Natural killer cell (primary cell): ENCODE measurements around the gene ATXN1. TPM values are rescaled to one million over a fixed set of nuclear protein-coding genes. Genes with fewer than 3 reads are reported as not detected.

Experiments used
- ATAC-seq, 3 donors: fragments of 150-1000 bp in 2 of 3; fragments of 200-7000 bp in 1 of 3; cut with Tn5 transposase; 1 replicate in 1 of 3; 2 replicates in 2 of 3; pipeline ENCODE4 v1.10.0; 2021; ENCODE audit warnings: mild to moderate bottlenecking in 2 of 3, moderate library complexity in 2 of 3
- DNase-seq, 2 donors: peaks; one replicate each; pipeline versions ENCODE4 v3.0.0 to v3.0.0-alpha.2; 2013 to 2021; ENCODE audit warnings: mixed read lengths in 1 of 2
- H3K27ac ChIP-seq: one replicate; pipeline ENCODE4 v1.5.1; 2013; ENCODE audit warnings: mild to moderate bottlenecking, low read length
- H3K27me3 ChIP-seq: one replicate; pipeline ENCODE4 v1.6.1; 2013; ENCODE audit warnings: low read length; ENCODE audit not compliant: control insufficient read depth, insufficient read depth
- H3K36me3 ChIP-seq: one replicate; pipeline ENCODE4 v1.6.1; 2013; ENCODE audit warnings: low read length; ENCODE audit not compliant: control insufficient read depth, insufficient read depth
- H3K4me1 ChIP-seq: one replicate; pipeline ENCODE4 v1.6.1; 2013; ENCODE audit warnings: low read length; ENCODE audit not compliant: control insufficient read depth, insufficient read depth
- H3K4me3 ChIP-seq: one replicate; pipeline ENCODE4 v1.5.1; 2013; ENCODE audit warnings: low read length
- H3K9me3 ChIP-seq: one replicate; pipeline ENCODE4 v1.6.1; 2013; ENCODE audit warnings: low read length; ENCODE audit not compliant: control insufficient read depth, insufficient read depth
- H3K27ac Mint-ChIP-seq, 2 donors: one replicate each; pipeline ENCODE4 v1.8.0; 2022; ENCODE audit warnings: mild to moderate bottlenecking in 2 of 2, mixed read lengths in 2 of 2, moderate library complexity in 1 of 2
- H3K27me3 Mint-ChIP-seq, 2 donors: one replicate each; pipeline ENCODE4 v1.8.0; 2022; ENCODE audit warnings: low read depth in 2 of 2, mixed read lengths in 2 of 2
- H3K36me3 Mint-ChIP-seq: one replicate; pipeline ENCODE4 v1.8.0; 2022; ENCODE audit warnings: mixed read lengths
- H3K4me1 Mint-ChIP-seq, 2 donors: one replicate each; pipeline ENCODE4 v1.8.0; 2022; ENCODE audit warnings: mixed read lengths in 2 of 2
- H3K4me3 Mint-ChIP-seq: one replicate; pipeline ENCODE4 v1.8.0; 2022; ENCODE audit warnings: mild to moderate bottlenecking, moderate library complexity, mixed read lengths
- H3K9me3 Mint-ChIP-seq, 2 donors: one replicate each; pipeline ENCODE4 v1.8.0; 2022; ENCODE audit warnings: mixed read lengths in 2 of 2
- WGBS: methylation state at CpG from one replicate; pipeline ENCODE4 v1.1.7; 2013; ENCODE audit warnings: missing lambda C conversion rate; ENCODE audit not compliant: insufficient coverage; 5-methylcytosine and 5-hydroxymethylcytosine counted together
- intact Hi-C: fragments of 100-400 bp; cut with micrococcal nuclease; formaldehyde crosslinking; loops from one replicate; pipeline ENCODE4 v1.14.2; 2022
- total RNA-seq, 4 donors: library from RNA; stranded (reverse); fragments of 120-200 nt in 1 of 4; gene quantifications; one replicate each; pipeline versions ENCODE4 v1.2.3 to v1.2.4, GENCODE V29; 2013 to 2022
- TF ChIP-seq, protein P1 (sequence below): fragments of 200-600 bp; IDR thresholded peaks from one replicate; pipeline ENCODE4 v1.8.0; 2022; ENCODE audit warnings: antibody characterized with exemption

Gene ATXN1
- total RNA-seq, 3 donors from 2014 or later (not counting 1 experiment from before 2014, with no cell fraction given): 90.4 to 120 (median 97.9) TPM

GRCh38 chr6:16751251-16751946 is 9.9 kb downstream of the ATXN1 start:
- Mint-ChIP-seq H3K4me1 (peaks cover 26 to 40% of the 10 kb centered on the region in 2 donors), H3K27ac (no peak overlapping the region), H3K4me3 (no peak overlapping the region), H3K9me3 (no peaks in the 10 kb centered on the region), H3K36me3 (peaks cover 7% of the 10 kb centered on the region), H3K27me3 (no peaks in the 10 kb centered on the region)
- H3K27me3 ChIP-seq: no peaks in the 10 kb centered on the region
- H3K36me3 ChIP-seq: peaks cover 4% of the 10 kb centered on the region
- DNase-seq (no peak), ATAC-seq (no peak)
- no peaks in the 10 kb centered on the region for H3K4me1 ChIP-seq
- intact Hi-C loops: no loop called here
- TF ChIP-seq, protein P1, sequence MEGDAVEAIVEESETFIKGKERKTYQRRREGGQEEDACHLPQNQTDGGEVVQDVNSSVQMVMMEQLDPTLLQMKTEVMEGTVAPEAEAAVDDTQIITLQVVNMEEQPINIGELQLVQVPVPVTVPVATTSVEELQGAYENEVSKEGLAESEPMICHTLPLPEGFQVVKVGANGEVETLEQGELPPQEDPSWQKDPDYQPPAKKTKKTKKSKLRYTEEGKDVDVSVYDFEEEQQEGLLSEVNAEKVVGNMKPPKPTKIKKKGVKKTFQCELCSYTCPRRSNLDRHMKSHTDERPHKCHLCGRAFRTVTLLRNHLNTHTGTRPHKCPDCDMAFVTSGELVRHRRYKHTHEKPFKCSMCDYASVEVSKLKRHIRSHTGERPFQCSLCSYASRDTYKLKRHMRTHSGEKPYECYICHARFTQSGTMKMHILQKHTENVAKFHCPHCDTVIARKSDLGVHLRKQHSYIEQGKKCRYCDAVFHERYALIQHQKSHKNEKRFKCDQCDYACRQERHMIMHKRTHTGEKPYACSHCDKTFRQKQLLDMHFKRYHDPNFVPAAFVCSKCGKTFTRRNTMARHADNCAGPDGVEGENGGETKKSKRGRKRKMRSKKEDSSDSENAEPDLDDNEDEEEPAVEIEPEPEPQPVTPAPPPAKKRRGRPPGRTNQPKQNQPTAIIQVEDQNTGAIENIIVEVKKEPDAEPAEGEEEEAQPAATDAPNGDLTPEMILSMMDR: no peak
- WGBS: 89% methylated on average over 1 of the region's 2 CpGs
- H3K4me3 ChIP-seq: no peak overlapping the region
- no peaks in the 10 kb centered on the region for H3K9me3 ChIP-seq
- no peak overlapping the region for H3K27ac ChIP-seq

- Histone ChIP-seq H3K27me3 (no peaks in the 10 kb centered on the region), H3K4me1 (no peaks in the 10 kb centered on the region), H3K4me3 (no peak overlapping the region), H3K9me3 (no peaks in the 10 kb centered on the region), H3K36me3 (peaks cover 4% of the 10 kb centered on the region), H3K27ac (no peak overlapping the region)
- TF ChIP-seq, protein P1: no peak
- no peak overlapping the region for H3K27ac Mint-ChIP-seq
- H3K9me3 Mint-ChIP-seq: no peaks in the 10 kb centered on the region
- peaks cover 33 to 40% of the 10 kb centered on the region in 2 donors for H3K4me1 Mint-ChIP-seq
- ATAC-seq: no peak
- H3K36me3 Mint-ChIP-seq: peaks cover 7% of the 10 kb centered on the region
- 100% methylated on average over 5 of the region's 5 CpGs for WGBS
- no peak for DNase-seq
- H3K4me3 Mint-ChIP-seq: no peak overlapping the region
- H3K27me3 Mint-ChIP-seq: no peaks in the 10 kb centered on the region
- intact Hi-C loops: no loop called here
Measured at GRCh38 chr6:16750566-16750965, 10.7 kb downstream of the ATXN1 start.

GRCh38 chr6:16749516-16750485 is 11.5 kb downstream of the ATXN1 start:
- no peak overlapping the region for H3K27ac Mint-ChIP-seq
- no peak for ATAC-seq
- 95% methylated on average over 9 of the region's 10 CpGs for WGBS

More at GRCh38 chr6:16749516-16750485, 11.5 kb downstream of the ATXN1 start:
- intact Hi-C loops: no loop called here
- Histone ChIP-seq H3K27me3 (no peaks in the 10 kb centered on the region), H3K36me3 (peaks cover 4% of the 10 kb centered on the region), H3K4me3 (no peak overlapping the region), H3K27ac (no peak overlapping the region), H3K9me3 (no peaks in the 10 kb centered on the region), H3K4me1 (no peaks in the 10 kb centered on the region)
- TF ChIP-seq, protein P1: no peak
- peaks cover 29 to 40% of the 10 kb centered on the region in 2 donors for H3K4me1 Mint-ChIP-seq
- DNase-seq: no peak
- no peaks in the 10 kb centered on the region for H3K27me3 Mint-ChIP-seq
- H3K36me3 Mint-ChIP-seq: peaks cover 7% of the 10 kb centered on the region
- no peak overlapping the region for H3K4me3 Mint-ChIP-seq
- H3K9me3 Mint-ChIP-seq: no peaks in the 10 kb centered on the region
